Ovary (tissue), 9 donors: ENCODE results near the gene CHN1. TPM values are rescaled to one million over a fixed set of nuclear protein-coding genes. Genes with fewer than 3 reads are reported as not detected.

Experiments
- DNase-seq, 5 donors: peaks; one replicate each; pipeline ENCODE4 v3.0.0-alpha.2; 2019 to 2020
- H3K27ac ChIP-seq, 2 donors: fragments of 200-600 bp; one replicate each; pipeline versions ENCODE4 v1.5.1 to v1.8.0; 2019 to 2022
- H3K27me3 ChIP-seq: fragments of 200-600 bp; one replicate; pipeline ENCODE4 v1.8.0; 2022
- H3K36me3 ChIP-seq: fragments of 200-600 bp; sonication (generic); one replicate; pipeline ENCODE4 v1.5.1; 2019
- H3K4me1 ChIP-seq: one replicate; pipeline ENCODE4 v1.8.1; 2013; ENCODE audit warnings: mild to moderate bottlenecking, moderate library complexity; ENCODE audit not compliant: insufficient read depth
- H3K4me3 ChIP-seq: fragments of 200-600 bp; sonication (generic); one replicate; pipeline ENCODE4 v1.5.1; 2017
- H3K9me3 ChIP-seq, 2 donors: fragments of 200-600 bp in 1 of 2; sonication (generic) in 1 of 2; one replicate each; pipeline versions ENCODE4 v1.5.1 to v1.8.1; 2013 to 2019; ENCODE audit warnings: mild to moderate bottlenecking in 1 of 2, moderate library complexity in 1 of 2
- EP300 ChIP-seq: sonication (generic); formaldehyde crosslinking; IDR thresholded peaks from one replicate; pipeline ENCODE4 v1.6.1; 2017; ENCODE audit warnings: antibody characterized with exemption
- POLR2A ChIP-seq: fragments of 450-650 bp; IDR thresholded peaks from one replicate; pipeline ENCODE4 v1.6.1; 2017; ENCODE audit warnings: antibody characterized with exemption, mild to moderate bottlenecking, moderate library complexity
- WGBS, 3 donors: extraction: QIAGEN DNeasy Blood & Tissue Kit in 1 of 3; methylation state at CpG; one replicate each; pipeline versions ENCODE4 v1.1.5 to v1.1.7; 2013 to 2017; 5-methylcytosine and 5-hydroxymethylcytosine counted together
- intact Hi-C, 4 donors: fragments of 100-400 bp; cut with DNase I; formaldehyde crosslinking; loops; one replicate each; pipeline versions ENCODE4 v1.11.0 to v1.15.1; 2022 to 2023
- polyA plus RNA-seq, 2 donors: library from polyadenylated mRNA; stranded (reverse); fragments of 200-250 nt in 1 of 2; fragments of 350-450 nt in 1 of 2; fragmentation: Illumina TruSeq in 1 of 2; extraction: RNeasy Lipid Tissue Mini Kit (QIAGEN cat#74804) in 1 of 2; gene quantifications; one replicate each; pipeline ENCODE4 v1.2.3, GENCODE V29; 2013 to 2014
- total RNA-seq, 7 donors: library from RNA; depleted of rRNA in 2 of 7; stranded (reverse); fragments of >200 nt in 2 of 7; fragmentation: NEBNext Ultra II Directional in 3 of 7; extraction: Animal tissue kit (Norgen Biotek cat#: 25700) in 3 of 7; gene quantifications; one replicate each; pipeline versions ENCODE4 v1.1.0 to v1.2.4, GENCODE V29; 2016 to 2023
- TF ChIP-seq, protein P1 (sequence below), 3 donors: fragments of 450-650 bp in 2 of 3; fragments of 200-600 bp in 1 of 3; IDR thresholded peaks; one replicate each; pipeline versions ENCODE4 v1.5.1 to v1.8.0; 2016 to 2022; ENCODE audit warnings: antibody characterized with exemption in 3 of 3, mild to moderate bottlenecking in 1 of 3
- donor health status: DM: no; HTN: no; CAD: no; lungs with moderate emphysema.
- donor health status: DM: no; HTN: no; CAD: no.
- donor health status: Bipolar disorder and iron deficiency.
- donor health status: DM: yes; HTN: yes; CAD: no.
- donor health status: DM: no; HTN: no; CAD: no.
- donor health status: DM: yes; HTN: yes; CAD: no.

CHN1 gene
- total and polyA plus RNA-seq, 9 donors: 6.5 to 18.0 (median 9.4) TPM

- H3K36me3 ChIP-seq: no peaks in the 10 kb centered on the region
- H3K4me3 ChIP-seq: no peak overlapping the region
- 95 to 96% (median 95%) methylated on average over 8 of the region's 8 CpGs for WGBS, 3 donors
- H3K27me3 ChIP-seq: no peaks in the 10 kb centered on the region
- no peak for DNase-seq
- H3K9me3 ChIP-seq: no peaks in the 10 kb centered on the region
- TF ChIP-seq EP300: no peak
- no peak for TF ChIP-seq POLR2A
- TF ChIP-seq, protein P1, sequence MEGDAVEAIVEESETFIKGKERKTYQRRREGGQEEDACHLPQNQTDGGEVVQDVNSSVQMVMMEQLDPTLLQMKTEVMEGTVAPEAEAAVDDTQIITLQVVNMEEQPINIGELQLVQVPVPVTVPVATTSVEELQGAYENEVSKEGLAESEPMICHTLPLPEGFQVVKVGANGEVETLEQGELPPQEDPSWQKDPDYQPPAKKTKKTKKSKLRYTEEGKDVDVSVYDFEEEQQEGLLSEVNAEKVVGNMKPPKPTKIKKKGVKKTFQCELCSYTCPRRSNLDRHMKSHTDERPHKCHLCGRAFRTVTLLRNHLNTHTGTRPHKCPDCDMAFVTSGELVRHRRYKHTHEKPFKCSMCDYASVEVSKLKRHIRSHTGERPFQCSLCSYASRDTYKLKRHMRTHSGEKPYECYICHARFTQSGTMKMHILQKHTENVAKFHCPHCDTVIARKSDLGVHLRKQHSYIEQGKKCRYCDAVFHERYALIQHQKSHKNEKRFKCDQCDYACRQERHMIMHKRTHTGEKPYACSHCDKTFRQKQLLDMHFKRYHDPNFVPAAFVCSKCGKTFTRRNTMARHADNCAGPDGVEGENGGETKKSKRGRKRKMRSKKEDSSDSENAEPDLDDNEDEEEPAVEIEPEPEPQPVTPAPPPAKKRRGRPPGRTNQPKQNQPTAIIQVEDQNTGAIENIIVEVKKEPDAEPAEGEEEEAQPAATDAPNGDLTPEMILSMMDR (IDR thresholded peaks at IDR 0.05): no peak
- no peaks in the 10 kb centered on the region for H3K4me1 ChIP-seq
- intact Hi-C loops: no loop called here
- no peak overlapping the region for H3K27ac ChIP-seq
Observed at GRCh38 chr2:174949988-174950687, 55.0 kb downstream of the CHN1 start.

- TF ChIP-seq, protein P1 (IDR thresholded peaks at IDR 0.05): no peak
- no peak for TF ChIP-seq EP300
- no peak for TF ChIP-seq POLR2A
- Histone ChIP-seq H3K36me3 (no peaks in the 10 kb centered on the region), H3K27ac (no peak overlapping the region), H3K4me1 (no peaks in the 10 kb centered on the region), H3K27me3 (no peaks in the 10 kb centered on the region), H3K9me3 (no peaks in the 10 kb centered on the region), H3K4me3 (no peak overlapping the region)
- WGBS, 3 donors: 87 to 92% (median 88%) methylated on average over 3 of the region's 3 CpGs
- intact Hi-C loops: no loop called here
- DNase-seq: no peak
Observed at GRCh38 chr2:174945601-174946260, 59.5 kb downstream of the CHN1 start.

DNA sequence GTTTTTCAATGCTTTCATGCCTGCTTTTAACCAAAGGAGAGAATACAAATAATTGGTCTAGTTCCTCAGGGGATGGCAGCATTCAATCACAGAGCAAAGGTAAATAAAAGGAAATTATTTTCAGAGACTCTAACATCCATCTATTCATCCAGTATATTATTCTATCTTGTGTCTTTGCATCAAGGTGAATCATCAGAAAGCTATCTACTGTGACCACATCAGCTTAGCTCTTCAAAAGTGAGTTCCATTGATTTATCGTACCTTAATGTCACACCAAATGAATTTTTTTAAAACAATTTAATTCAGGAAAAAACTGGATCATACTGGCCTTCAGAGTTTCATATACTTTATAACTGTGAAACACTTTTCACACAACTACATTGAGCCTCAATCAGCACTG, 66.1 kb downstream of the CHN1 start:
- no peak for TF ChIP-seq EP300
- H3K4me3 ChIP-seq: no peak overlapping the region
- WGBS, 3 donors: 74 to 81% (median 76%) methylated on average over 1 of the region's 1 CpG
- H3K9me3 ChIP-seq: no peaks in the 10 kb centered on the region
- H3K27ac ChIP-seq: no peak overlapping the region
- H3K36me3 ChIP-seq: no peaks in the 10 kb centered on the region
- no peaks in the 10 kb centered on the region for H3K4me1 ChIP-seq
- no peaks in the 10 kb centered on the region for H3K27me3 ChIP-seq
- intact Hi-C loops: no loop called here
- DNase-seq: no peak

GRCh38 chr2:174931724-174932123, 73.5 kb downstream of the CHN1 start:
- Histone ChIP-seq H3K4me1 (no peaks in the 10 kb centered on the region), H3K4me3 (no peak overlapping the region), H3K9me3 (no peaks in the 10 kb centered on the region), H3K27ac (no peak overlapping the region), H3K27me3 (no peaks in the 10 kb centered on the region), H3K36me3 (no peaks in the 10 kb centered on the region)
- no peak for TF ChIP-seq EP300
- TF ChIP-seq POLR2A: no peak
- TF ChIP-seq, protein P1 (IDR thresholded peaks at IDR 0.05): no peak
- WGBS, 3 donors: 63 to 83% (median 64%) methylated on average over 3 of the region's 3 CpGs
- intact Hi-C loops: no loop called here
- no peak for DNase-seq

GRCh38 chr2:174929786-174930185, 75.4 kb downstream of the CHN1 start:
- H3K4me1 ChIP-seq: no peaks in the 10 kb centered on the region
- H3K27me3 ChIP-seq: no peaks in the 10 kb centered on the region
- TF ChIP-seq, protein P1 (IDR thresholded peaks at IDR 0.05): no peak
- no peak for TF ChIP-seq POLR2A
- TF ChIP-seq EP300: no peak
- no peak for DNase-seq
- no peaks in the 10 kb centered on the region for H3K9me3 ChIP-seq
- H3K36me3 ChIP-seq: no peaks in the 10 kb centered on the region
- intact Hi-C loops: no loop called here
- 79 to 86% (median 86%) methylated on average over 4 of the region's 4 CpGs for WGBS, 3 donors
- H3K4me3 ChIP-seq: no peak overlapping the region
- H3K27ac ChIP-seq: no peak overlapping the region
